GM10248 (cell line): ENCODE results near the gene TMSB10.
"Not testable (repeated sequence)": the region's sequence is repeated elsewhere in the genome, so short reads cannot be mapped to it uniquely, and the experiment has no call there.

ENCODE experiments used
- CTCF ChIA-PET: fragments of 300-600 bp; sonication (Branson Sonifier 250); formaldehyde crosslinking; extraction: SDS; loops from one replicate; lab custom pipeline; 2021; ENCODE audit warnings: antibody characterized with exemption; lab: Yijun Ruan, JAX
- POLR2A ChIA-PET: fragments of 350-650 bp; sonication (Branson Sonifier 250); formaldehyde crosslinking; extraction: SDS; loops from one replicate; lab custom pipeline; 2020; ENCODE audit warnings: antibody characterized with exemption; lab: Yijun Ruan, JAX
- DNase-seq: peaks from one replicate; pipeline ENCODE4 v3.0.0; 2012; ENCODE audit errors: extremely low spot score
- CTCF ChIP-seq: IDR thresholded peaks from 2 replicates; pipeline ENCODE4 v1.5.1; 2012; ENCODE audit warnings: mild to moderate bottlenecking, low read depth; ENCODE audit errors: extremely low read depth, missing control alignments, control extremely low read depth

TMSB10 gene

GRCh38 chr2:84861539-84861938 is 43.9 kb upstream of the TMSB10 start:
- CTCF ChIA-PET, result interaction anchor here (0.8 to 2.2 kb wide), 5 partner anchors 10 to 64 kb away, joined by 3 to 8 read pairs (median 5); no protein-coding TSS in a partner anchor
- POLR2A ChIA-PET, result no interaction called here
- TF ChIP-seq CTCF, result no peak
- DNase-seq, result no peak

GRCh38 chr2:84862006-84862405 is 43.5 kb upstream of the TMSB10 start:
- ChIA-PET POLR2A (no interaction called here), CTCF (interaction anchor here (0.8 to 2.2 kb wide), 6 partner anchors 9 to 365 kb away, joined by 3 to 8 read pairs (median 4); no protein-coding TSS in a partner anchor)
- no peak for DNase-seq
- no peak for TF ChIP-seq CTCF

GRCh38 chr2:84865181-84865783 is 40.2 kb upstream of the TMSB10 start:
- DNase-seq, result peak; percentile 61
- ChIA-PET POLR2A (no interaction called here), CTCF (interaction anchor here (0.7 to 1.5 kb wide), 8 partner anchors 11 to 374 kb away, joined by 3 to 5 read pairs (median 3); partner anchors contain the start of gene TRABD2A)
- TF ChIP-seq CTCF, result peak; percentile 40

GRCh38 chr2:84866122-84866521 is 39.3 kb upstream of the TMSB10 start:
- DNase-seq, result no peak
- TF ChIP-seq CTCF, result no peak
- ChIA-PET CTCF (interaction anchor here (1.3 kb wide), 1 partner anchor 374 kb away, joined by 3 read pairs; no protein-coding TSS in a partner anchor), POLR2A (no interaction called here)

GRCh38 chr2:84868327-84868726 is 37.1 kb upstream of the TMSB10 start:
- CTCF ChIA-PET, result interaction anchor here (0.9 to 5.4 kb wide), 4 partner anchors 10 to 87 kb away, joined by 3 to 46 read pairs (median 3); no protein-coding TSS in a partner anchor
- POLR2A ChIA-PET, DNase-seq: not testable (repeated sequence)

GRCh38 chr2:84870306-84870705 is 35.1 kb upstream of the TMSB10 start:
- ChIA-PET CTCF (interaction anchor here (0.8 to 5.4 kb wide), 8 partner anchors 8 to 147 kb away, joined by 3 to 46 read pairs (median 4); partner anchors contain the start of gene TRABD2A), POLR2A (interaction anchor here (0.7 kb wide), 1 partner anchor 20 kb away, joined by 3 read pairs; no protein-coding TSS in a partner anchor)
- TF ChIP-seq CTCF, result peak; percentile 21
- DNase-seq, result no peak

GRCh38 chr2:84872691-84873090 is 32.8 kb upstream of the TMSB10 start:
- DNase-seq, POLR2A ChIA-PET: not testable (repeated sequence)
- CTCF ChIA-PET, result interaction anchor here (3.8 to 5.4 kb wide), 2 partner anchors 9 to 53 kb away, joined by 17 to 46 read pairs; partner anchors contain the start of gene TRABD2A
